ENCODE data around the gene UGCG. TPM values are rescaled to one million over a fixed set of nuclear protein-coding genes. Genes with fewer than 3 reads are reported as not detected.
A peak's percentile ranks its signal among the peaks of the same experiment; 100 is the strongest.

Gene UGCG
- total and polyA plus RNA-seq, 2 donors (not counting 1 experiment from before 2014, with no cell fraction given), result 143 to 260 TPM

GRCh38 chr9:111965566-111966019 is 69.0 kb downstream of the UGCG start:
- Histone ChIP-seq H3K4me1 (ENCODE audit: control insufficient read depth, extremely low read depth, insufficient read depth, low read length) (peaks cover 11% of the 10 kb centered on the region), H3K4me3 (replicated peaks in 1 of 4; ENCODE audit: control extremely low read depth in 1 of 4, insufficient read depth in 1 of 4, low read depth in 3 of 4, low read length in 4 of 4) (no peak overlapping the region), H4K20me1 (ENCODE audit: control insufficient read depth, extremely low read depth, insufficient read depth, low read length) (no peaks in the 10 kb centered on the region), H3K4me2 (ENCODE audit: extremely low read depth, insufficient read depth, low read length) (no peak overlapping the region), H3K36me3 (ENCODE audit: control insufficient read depth, insufficient read depth, low read length) (no peaks in the 10 kb centered on the region), H3K9ac (ENCODE audit: insufficient read depth, low read length) (no peak overlapping the region), H3K27me3 (ENCODE audit: control insufficient read depth, insufficient read depth, low read length) (no peaks in the 10 kb centered on the region), H3K79me2 (ENCODE audit: control insufficient read depth, insufficient read depth, low read length) (no peaks in the 10 kb centered on the region), H2AFZ (ENCODE audit: low read length) (no peak overlapping the region), H3K27ac (ENCODE audit: insufficient read depth, low read length) (peak overlapping the region; percentile 67), H3K9me3 (ENCODE audit: control insufficient read depth, insufficient read depth, low read depth, low read length) (no peaks in the 10 kb centered on the region)
- peak; percentile 88 to 99 for DNase-seq (ENCODE audit: low read depth in 2 of 2)
- TF ChIP-seq, protein P1, sequence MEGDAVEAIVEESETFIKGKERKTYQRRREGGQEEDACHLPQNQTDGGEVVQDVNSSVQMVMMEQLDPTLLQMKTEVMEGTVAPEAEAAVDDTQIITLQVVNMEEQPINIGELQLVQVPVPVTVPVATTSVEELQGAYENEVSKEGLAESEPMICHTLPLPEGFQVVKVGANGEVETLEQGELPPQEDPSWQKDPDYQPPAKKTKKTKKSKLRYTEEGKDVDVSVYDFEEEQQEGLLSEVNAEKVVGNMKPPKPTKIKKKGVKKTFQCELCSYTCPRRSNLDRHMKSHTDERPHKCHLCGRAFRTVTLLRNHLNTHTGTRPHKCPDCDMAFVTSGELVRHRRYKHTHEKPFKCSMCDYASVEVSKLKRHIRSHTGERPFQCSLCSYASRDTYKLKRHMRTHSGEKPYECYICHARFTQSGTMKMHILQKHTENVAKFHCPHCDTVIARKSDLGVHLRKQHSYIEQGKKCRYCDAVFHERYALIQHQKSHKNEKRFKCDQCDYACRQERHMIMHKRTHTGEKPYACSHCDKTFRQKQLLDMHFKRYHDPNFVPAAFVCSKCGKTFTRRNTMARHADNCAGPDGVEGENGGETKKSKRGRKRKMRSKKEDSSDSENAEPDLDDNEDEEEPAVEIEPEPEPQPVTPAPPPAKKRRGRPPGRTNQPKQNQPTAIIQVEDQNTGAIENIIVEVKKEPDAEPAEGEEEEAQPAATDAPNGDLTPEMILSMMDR (conservative IDR thresholded peaks at IDR 0.05 in 1 of 2, IDR thresholded peaks at IDR 0.05 in 1 of 2; ENCODE audit: low read depth in 1 of 2, low read length in 2 of 2), result no peak
- no peak for TF ChIP-seq EZH2 (IDR thresholded peaks at IDR 0.05; ENCODE audit: low read length, missing control alignments)

- Histone ChIP-seq H3K36me3 (ENCODE audit: control insufficient read depth, insufficient read depth, low read length) (no peaks in the 10 kb centered on the region), H3K79me2 (ENCODE audit: control insufficient read depth, insufficient read depth, low read length) (no peaks in the 10 kb centered on the region), H3K4me1 (ENCODE audit: control insufficient read depth, extremely low read depth, insufficient read depth, low read length) (peaks cover 6% of the 10 kb centered on the region), H4K20me1 (ENCODE audit: control insufficient read depth, extremely low read depth, insufficient read depth, low read length) (no peaks in the 10 kb centered on the region), H3K4me2 (ENCODE audit: extremely low read depth, insufficient read depth, low read length) (no peak overlapping the region), H3K4me3 (replicated peaks in 1 of 4; ENCODE audit: control extremely low read depth in 1 of 4, insufficient read depth in 1 of 4, low read depth in 3 of 4, low read length in 4 of 4) (no peak overlapping the region), H3K27me3 (ENCODE audit: control insufficient read depth, insufficient read depth, low read length) (no peaks in the 10 kb centered on the region), H3K27ac (ENCODE audit: insufficient read depth, low read length) (peak overlapping the region; percentile 67), H3K9ac (ENCODE audit: insufficient read depth, low read length) (no peak overlapping the region), H3K9me3 (ENCODE audit: control insufficient read depth, insufficient read depth, low read depth, low read length) (no peaks in the 10 kb centered on the region), H2AFZ (ENCODE audit: low read length) (no peak overlapping the region)
- no peak for DNase-seq (ENCODE audit: low read depth in 2 of 2)
- TF ChIP-seq EZH2 (IDR thresholded peaks at IDR 0.05; ENCODE audit: low read length, missing control alignments), result no peak
- TF ChIP-seq, protein P1 (conservative IDR thresholded peaks at IDR 0.05 in 1 of 2, IDR thresholded peaks at IDR 0.05 in 1 of 2; ENCODE audit: low read depth in 1 of 2, low read length in 2 of 2), result no peak
Measured at GRCh38 chr9:111966124-111966723, 69.6 kb downstream of the UGCG start.

DNA sequence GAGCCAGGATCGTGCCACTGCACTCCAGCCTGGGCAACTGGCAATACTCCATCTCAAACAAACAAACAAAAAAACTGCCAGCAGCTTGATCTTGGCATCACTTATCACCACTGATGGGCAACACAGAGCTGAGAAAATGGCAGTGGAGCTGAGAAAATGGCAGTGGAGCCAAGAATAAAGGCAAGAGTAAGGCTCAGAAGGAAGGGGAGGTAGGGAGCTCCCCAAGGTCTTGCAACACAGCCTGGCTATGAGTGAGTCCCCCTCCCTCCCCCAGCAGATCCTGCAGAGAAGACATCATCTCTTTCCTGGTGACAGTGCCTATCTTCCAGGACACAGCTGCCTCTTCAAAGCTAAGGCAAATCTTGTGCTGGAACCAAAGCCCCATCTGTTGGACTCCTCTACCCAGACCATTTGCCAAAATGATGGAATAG is 70.3 kb downstream of the UGCG start:
- H3K4me3 ChIP-seq (replicated peaks in 1 of 4; ENCODE audit: control extremely low read depth in 1 of 4, insufficient read depth in 1 of 4, low read depth in 3 of 4, low read length in 4 of 4), result no peak overlapping the region
- no peak overlapping the region for H3K27ac ChIP-seq (ENCODE audit: insufficient read depth, low read length)
- H2AFZ ChIP-seq (ENCODE audit: low read length), result no peak overlapping the region
- no peaks in the 10 kb centered on the region for H3K9me3 ChIP-seq (ENCODE audit: control insufficient read depth, insufficient read depth, low read depth, low read length)
- H3K79me2 ChIP-seq (ENCODE audit: control insufficient read depth, insufficient read depth, low read length), result no peaks in the 10 kb centered on the region
- H3K4me1 ChIP-seq (ENCODE audit: control insufficient read depth, extremely low read depth, insufficient read depth, low read length), result peaks cover 4% of the 10 kb centered on the region
- H4K20me1 ChIP-seq (ENCODE audit: control insufficient read depth, extremely low read depth, insufficient read depth, low read length), result no peaks in the 10 kb centered on the region
- no peak overlapping the region for H3K9ac ChIP-seq (ENCODE audit: insufficient read depth, low read length)
- no peaks in the 10 kb centered on the region for H3K36me3 ChIP-seq (ENCODE audit: control insufficient read depth, insufficient read depth, low read length)
- no peaks in the 10 kb centered on the region for H3K27me3 ChIP-seq (ENCODE audit: control insufficient read depth, insufficient read depth, low read length)
- TF ChIP-seq, protein P1 (conservative IDR thresholded peaks at IDR 0.05 in 1 of 2, IDR thresholded peaks at IDR 0.05 in 1 of 2; ENCODE audit: low read depth in 1 of 2, low read length in 2 of 2), result no peak
- TF ChIP-seq EZH2 (IDR thresholded peaks at IDR 0.05; ENCODE audit: low read length, missing control alignments), result no peak
- DNase-seq (ENCODE audit: low read depth in 2 of 2), result peak in 1 of 2 donors; percentile 21
- H3K4me2 ChIP-seq (ENCODE audit: extremely low read depth, insufficient read depth, low read length), result no peak overlapping the region

All from fibroblast of lung (primary cell).